HG02885 (cell line): Measurements from ENCODE around the gene CHN2.
"Not testable (repeated sequence)": the region's sequence is repeated elsewhere in the genome, so short reads cannot be mapped to it uniquely, and the experiment has no call there.

Experiments used
- ATAC-seq: cut with Tn5 transposase; IDR thresholded peaks from one replicate; pipeline ENCODE4 v1.9.1; 2021; ENCODE audit warnings: mild to moderate bottlenecking; ENCODE audit not compliant: unreplicated experiment, poor library complexity

Gene CHN2

GRCh38 chr7:29505931-29506330 is 311.4 kb downstream of the CHN2 start:
- ATAC-seq = no peak

- no peak for ATAC-seq
Observed at GRCh38 chr7:29508608-29509007, 314.0 kb downstream of the CHN2 start.

- no peak for ATAC-seq
Observed at GRCh38 chr7:29510028-29510427, 315.5 kb downstream of the CHN2 start.

GRCh38 chr7:29511337-29511736 is 316.8 kb downstream of the CHN2 start:
- no peak for ATAC-seq

- no peak for ATAC-seq
Observed at GRCh38 chr7:29511851-29512250, 317.3 kb downstream of the CHN2 start.

GRCh38 chr7:29516491-29516890 is 321.9 kb downstream of the CHN2 start:
- no peak for ATAC-seq

GRCh38 chr7:29518616-29519015 is 324.0 kb downstream of the CHN2 start:
- no peak for ATAC-seq

GRCh38 chr7:29523728-29524127 is 329.2 kb downstream of the CHN2 start:
- ATAC-seq = no peak

- no peak for ATAC-seq
Observed at GRCh38 chr7:29527505-29528108, 333.0 kb downstream of the CHN2 start.

- ATAC-seq = not testable (repeated sequence)
Observed at GRCh38 chr7:29528526-29528925, 334.0 kb downstream of the CHN2 start.
